B cell (primary cell): Measurements from ENCODE around the gene GALNT17.

Experiments used
- EZH2 ChIP-seq: IDR thresholded peaks from 2 replicates; pipeline ENCODE4 v1.6.1; 2012; ENCODE audit warnings: borderline replicate concordance, low read depth, mild to moderate bottlenecking, moderate library complexity, low read length; ENCODE audit not compliant: insufficient read depth, poor library complexity, severe bottlenecking
- TF ChIP-seq, protein P1 (sequence below): fragments of 200-600 bp; IDR thresholded peaks from one replicate; pipeline ENCODE4 v1.8.0; 2022; ENCODE audit warnings: antibody characterized with exemption, mild to moderate bottlenecking

DNA sequence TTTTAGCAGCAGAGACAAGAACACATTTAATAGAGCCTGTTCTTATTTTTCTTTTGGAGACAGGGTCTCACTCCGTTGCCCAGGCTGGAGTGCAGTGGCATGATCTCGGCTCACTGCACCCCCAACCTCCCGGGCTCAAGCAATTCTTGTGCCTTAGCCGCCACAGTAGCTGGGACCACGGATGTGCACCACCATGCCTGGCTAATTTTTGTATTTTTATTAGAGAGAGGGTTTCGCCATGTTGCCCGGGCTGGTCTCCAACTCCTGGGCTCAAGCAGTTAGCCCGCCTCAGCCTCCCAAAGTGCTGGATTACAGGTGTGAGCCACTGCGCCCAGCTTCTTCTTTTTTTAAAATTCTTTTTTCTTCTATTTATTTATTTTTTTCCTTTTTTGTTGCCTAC, 23.3 kb downstream of the GALNT17 start:
- TF ChIP-seq, protein P1, sequence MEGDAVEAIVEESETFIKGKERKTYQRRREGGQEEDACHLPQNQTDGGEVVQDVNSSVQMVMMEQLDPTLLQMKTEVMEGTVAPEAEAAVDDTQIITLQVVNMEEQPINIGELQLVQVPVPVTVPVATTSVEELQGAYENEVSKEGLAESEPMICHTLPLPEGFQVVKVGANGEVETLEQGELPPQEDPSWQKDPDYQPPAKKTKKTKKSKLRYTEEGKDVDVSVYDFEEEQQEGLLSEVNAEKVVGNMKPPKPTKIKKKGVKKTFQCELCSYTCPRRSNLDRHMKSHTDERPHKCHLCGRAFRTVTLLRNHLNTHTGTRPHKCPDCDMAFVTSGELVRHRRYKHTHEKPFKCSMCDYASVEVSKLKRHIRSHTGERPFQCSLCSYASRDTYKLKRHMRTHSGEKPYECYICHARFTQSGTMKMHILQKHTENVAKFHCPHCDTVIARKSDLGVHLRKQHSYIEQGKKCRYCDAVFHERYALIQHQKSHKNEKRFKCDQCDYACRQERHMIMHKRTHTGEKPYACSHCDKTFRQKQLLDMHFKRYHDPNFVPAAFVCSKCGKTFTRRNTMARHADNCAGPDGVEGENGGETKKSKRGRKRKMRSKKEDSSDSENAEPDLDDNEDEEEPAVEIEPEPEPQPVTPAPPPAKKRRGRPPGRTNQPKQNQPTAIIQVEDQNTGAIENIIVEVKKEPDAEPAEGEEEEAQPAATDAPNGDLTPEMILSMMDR: no peak
- no peak for TF ChIP-seq EZH2
